H1 (cell line): Measurements from ENCODE around the gene UBA3. TPM values are rescaled to one million over a fixed set of nuclear protein-coding genes. Genes with fewer than 3 reads are reported as not detected.
A peak's percentile ranks its signal among the peaks of the same experiment; 100 is the strongest.

ENCODE experiments used
- ATF2 ChIP-seq: IDR thresholded peaks from 2 replicates; pipeline ENCODE4 v1.6.1; 2012; ENCODE audit warnings: low read length, inconsistent platforms
- BACH1 ChIP-seq: IDR thresholded peaks from 2 replicates; pipeline ENCODE4 v1.6.1; 2012; ENCODE audit warnings: low read length, improper control_type of control experiment
- BCL11A ChIP-seq, 2 experiments: IDR thresholded peaks; one replicate each; pipeline ENCODE4 v1.6.1; 2011; ENCODE audit warnings: low read depth in 2 of 2, low read length in 2 of 2, mild to moderate bottlenecking in 2 of 2
- CHD2 ChIP-seq: IDR thresholded peaks from 2 replicates; pipeline ENCODE4 v1.6.1; 2012; ENCODE audit warnings: low read length, improper control_type of control experiment
- E2F6 ChIP-seq: IDR thresholded peaks from 2 replicates; pipeline ENCODE4 v1.6.1; 2012; ENCODE audit warnings: inconsistent platforms
- GTF2F1 ChIP-seq: IDR thresholded peaks from 2 replicates; pipeline ENCODE4 v1.6.1; 2012; ENCODE audit warnings: low read depth, low read length, improper control_type of control experiment, borderline replicate concordance
- HDAC2 ChIP-seq, 2 experiments: fragments of 300-600 bp in 1 of 2; sonication (generic) in 1 of 2; IDR thresholded peaks; 2 replicates each; pipeline ENCODE4 v1.6.1; 2011 to 2012; ENCODE audit warnings: low read depth in 2 of 2, low read length in 2 of 2, mild to moderate bottlenecking in 2 of 2, moderate library complexity in 2 of 2, borderline replicate concordance in 1 of 2, inconsistent platforms in 1 of 2
- KDM1A ChIP-seq: fragments of 200-600, 300-600 bp; sonication (generic); IDR thresholded peaks from 2 replicates; pipeline ENCODE4 v1.7.1; 2016; ENCODE audit warnings: mild to moderate bottlenecking, low read length, borderline replicate concordance
- MAX ChIP-seq: IDR thresholded peaks from 2 replicates; pipeline ENCODE4 v1.6.1; 2012; ENCODE audit warnings: inconsistent platforms
- NANOG ChIP-seq: IDR thresholded peaks from 2 replicates; pipeline ENCODE4 v1.6.1; 2011; ENCODE audit warnings: low read length, low read depth, mild to moderate bottlenecking, inconsistent platforms; ENCODE audit not compliant: insufficient read depth, poor library complexity, severe bottlenecking
- PHF8 ChIP-seq: fragments of 200-600 bp; sonication (generic); conservative IDR thresholded peaks from 2 replicates; pipeline ENCODE4 v1.7.1; 2012; ENCODE audit warnings: low read depth, mild to moderate bottlenecking, inconsistent platforms, low read length, moderate library complexity
- RAD21 ChIP-seq, 2 experiments: IDR thresholded peaks in 1 of 2; conservative IDR thresholded peaks in 1 of 2; 2 replicates each; pipeline ENCODE4 v1.6.1; 2011; ENCODE audit warnings: low read depth in 2 of 2, low read length in 2 of 2, improper control_type of control experiment in 1 of 2, inconsistent platforms in 1 of 2, mild to moderate bottlenecking in 1 of 2, moderate library complexity in 1 of 2
- RFX5 ChIP-seq: IDR thresholded peaks from 2 replicates; pipeline ENCODE4 v1.6.1; 2011; ENCODE audit warnings: low read depth, low read length, improper control_type of control experiment, borderline replicate concordance
- RXRA ChIP-seq: IDR thresholded peaks from 2 replicates; pipeline ENCODE4 v1.6.1; 2011; ENCODE audit warnings: low read depth, mild to moderate bottlenecking, low read length, moderate library complexity; ENCODE audit not compliant: insufficient read depth
- SIN3A ChIP-seq, 2 experiments: IDR thresholded peaks in 1 of 2; conservative IDR thresholded peaks in 1 of 2; 2 replicates each; pipeline ENCODE4 v1.6.1; 2011 to 2012; ENCODE audit warnings: low read length in 2 of 2, improper control_type of control experiment in 1 of 2, low read depth in 1 of 2, mild to moderate bottlenecking in 1 of 2
- SIX5 ChIP-seq: IDR thresholded peaks from 2 replicates; pipeline ENCODE4 v1.6.1; 2011; ENCODE audit warnings: mild to moderate bottlenecking, low read depth, low read length
- TBP ChIP-seq: IDR thresholded peaks from 2 replicates; pipeline ENCODE4 v1.6.1; 2011; ENCODE audit warnings: low read depth, low read length, improper control_type of control experiment
- TCF12 ChIP-seq: IDR thresholded peaks from 2 replicates; pipeline ENCODE4 v1.6.1; 2011; ENCODE audit warnings: low read depth, mild to moderate bottlenecking, low read length
- YY1 ChIP-seq: IDR thresholded peaks from 2 replicates; pipeline ENCODE4 v1.6.1; 2011; ENCODE audit warnings: low read depth, mild to moderate bottlenecking, low read length
- polyA plus RNA-seq, 7 experiments: library from polyadenylated mRNA; depleted of rRNA in 3 of 7; stranded (reverse) in 5 of 7; unstranded in 2 of 7; fragments of >200 nt in 5 of 7; fragments of 200-250 nt in 2 of 7; gene quantifications; 1 replicate in 5 of 7; 2 replicates in 1 of 7; 4 replicates in 1 of 7; pipeline versions ENCODE4 v1.2.1 to v1.2.3, GENCODE V29; 2011 to 2013; ENCODE audit warnings: missing spikeins in 2 of 7, mixed read lengths in 2 of 7
- total RNA-seq: library from RNA; stranded (reverse); fragmentation: NEBNext Ultra II Directional; extraction: Animal tissue kit (Norgen Biotek cat#: 25700); gene quantifications from 2 replicates; pipeline ENCODE4 v1.2.1, GENCODE V29; 2021

UBA3 gene
- total and polyA plus RNA-seq, 2 of the 8 experiments (the other 6 are each of a cell fraction or from before 2014, with no cell fraction given) = 40.8 to 97.8 TPM

GRCh38 chr3:69013253-69014021 lies 66.7 kb downstream of the UBA3 start, which contains the start of gene EOGT (continued):
- TF ChIP-seq RAD21 (IDR thresholded peaks at IDR 0.05 in 1 of 2, conservative IDR thresholded peaks at IDR 0.05 in 1 of 2; ENCODE audit: low read depth in 2 of 2, low read length in 2 of 2) = peak in 1 of 2 experiments; percentile 20; a peak in 2 of 4 replicates
- TF ChIP-seq TBP = peak; percentile 63
- no peak for TF ChIP-seq TCF12
- TF ChIP-seq E2F6 = peak; percentile 97
- TF ChIP-seq SIN3A (conservative IDR thresholded peaks at IDR 0.05 in 1 of 2, IDR thresholded peaks at IDR 0.05 in 1 of 2; ENCODE audit: low read depth in 1 of 2, low read length in 2 of 2) = no peak
- TF ChIP-seq MAX = peak; percentile 99
- no peak for TF ChIP-seq RXRA
- no peak for TF ChIP-seq BCL11A (IDR thresholded peaks at IDR 0.05; ENCODE audit: low read depth in 2 of 2, low read length in 2 of 2)
- TF ChIP-seq HDAC2 (IDR thresholded peaks at IDR 0.05; ENCODE audit: borderline replicate concordance in 1 of 2, low read depth in 2 of 2, low read length in 2 of 2) = peak in 1 of 2 experiments; percentile 97; a peak in 1 of 4 replicates
- no peak for TF ChIP-seq YY1
- TF ChIP-seq CHD2 = 0 out of 2 replicates have a peak, but pooled peaks have one; percentile 38
- peak; percentile 37; the same call in 1 of the 2 replicates for TF ChIP-seq BACH1
- no peak for TF ChIP-seq SIX5
- no peak for TF ChIP-seq NANOG
- TF ChIP-seq RFX5 = no peak
- TF ChIP-seq KDM1A = peak; percentile 44; the same call in 1 of the 2 replicates
- TF ChIP-seq ATF2 = 0 out of 2 replicates have a peak, but pooled peaks have one; percentile 4
- peak; percentile 65 for TF ChIP-seq PHF8
- no peak for TF ChIP-seq GTF2F1
